Measurements from ENCODE around the gene TMEM100.

TMEM100 gene

GRCh38 chr17:55720919-55721836 lies 1.5 kb downstream of the TMEM100 start:
- Histone ChIP-seq H3K27ac (peak overlapping the region; percentile 52), H3K9ac (ENCODE audit: insufficient read length) (no peak overlapping the region), H3K36me3 (ENCODE audit: insufficient read depth, low read length) (peaks cover 8% of the 10 kb centered on the region; the same call in 1 of the 2 replicates), H3K4me3 (peak overlapping the region; percentile 67), H3K9me3 (ENCODE audit: low read depth, low read length) (no peaks in the 10 kb centered on the region)
- TF ChIP-seq EZH2 (IDR thresholded peaks at IDR 0.05) (no peak), POLR2AphosphoS5 (IDR thresholded peaks at IDR 0.05; ENCODE audit: borderline replicate concordance, low read depth, low read length) (no peak), FOXP2 (optimal IDR thresholded peaks at IDR 0.05; ENCODE audit: control extremely low read depth, extremely low read length, insufficient read depth) (no peak)
- DNase-seq (ENCODE audit: low read depth, low spot score), result no peak

GRCh38 chr17:55717898-55718735 lies 4.5 kb downstream of the TMEM100 start:
- no peak overlapping the region for H3K27ac ChIP-seq
- no peak for DNase-seq (ENCODE audit: low read depth, low spot score)
- no peak for TF ChIP-seq POLR2AphosphoS5 (IDR thresholded peaks at IDR 0.05; ENCODE audit: borderline replicate concordance, low read depth, low read length)
- TF ChIP-seq EZH2 (IDR thresholded peaks at IDR 0.05), result no peak
- TF ChIP-seq FOXP2 (optimal IDR thresholded peaks at IDR 0.05; ENCODE audit: control extremely low read depth, extremely low read length, insufficient read depth), result no peak
- H3K36me3 ChIP-seq (ENCODE audit: insufficient read depth, low read length), result peaks cover 8% of the 10 kb centered on the region; the same call in 1 of the 2 replicates
- H3K9me3 ChIP-seq (ENCODE audit: low read depth, low read length), result no peaks in the 10 kb centered on the region
- no peak overlapping the region for H3K9ac ChIP-seq (ENCODE audit: insufficient read length)
- H3K4me3 ChIP-seq, result no peak overlapping the region

GRCh38 chr17:55717432-55717831 lies 5.2 kb downstream of the TMEM100 start:
- Histone ChIP-seq H3K36me3 (ENCODE audit: insufficient read depth, low read length) (peaks cover 8% of the 10 kb centered on the region; the same call in 1 of the 2 replicates), H3K4me3 (no peak overlapping the region), H3K9ac (ENCODE audit: insufficient read length) (no peak overlapping the region), H3K27ac (no peak overlapping the region), H3K9me3 (ENCODE audit: low read depth, low read length) (no peaks in the 10 kb centered on the region)
- no peak for DNase-seq (ENCODE audit: low read depth, low spot score)
- TF ChIP-seq POLR2AphosphoS5 (IDR thresholded peaks at IDR 0.05; ENCODE audit: borderline replicate concordance, low read depth, low read length) (no peak), EZH2 (IDR thresholded peaks at IDR 0.05) (no peak), FOXP2 (optimal IDR thresholded peaks at IDR 0.05; ENCODE audit: control extremely low read depth, extremely low read length, insufficient read depth) (no peak)

GRCh38 chr17:55710829-55711496 lies 11.7 kb downstream of the TMEM100 start:
- Histone ChIP-seq H3K36me3 (ENCODE audit: insufficient read depth, low read length) (no peaks in the 10 kb centered on the region), H3K4me3 (no peak overlapping the region), H3K9me3 (ENCODE audit: low read depth, low read length) (no peaks in the 10 kb centered on the region), H3K9ac (ENCODE audit: insufficient read length) (no peak overlapping the region), H3K27ac (no peak overlapping the region)
- TF ChIP-seq FOXP2 (optimal IDR thresholded peaks at IDR 0.05; ENCODE audit: control extremely low read depth, extremely low read length, insufficient read depth), result no peak
- no peak for TF ChIP-seq EZH2 (IDR thresholded peaks at IDR 0.05)
- TF ChIP-seq POLR2AphosphoS5 (IDR thresholded peaks at IDR 0.05; ENCODE audit: borderline replicate concordance, low read depth, low read length), result no peak
- no peak for DNase-seq (ENCODE audit: low read depth, low spot score)

GRCh38 chr17:55710410-55710809 lies 12.3 kb downstream of the TMEM100 start:
- no peak for DNase-seq (ENCODE audit: low read depth, low spot score)
- TF ChIP-seq EZH2 (IDR thresholded peaks at IDR 0.05) (no peak), FOXP2 (optimal IDR thresholded peaks at IDR 0.05; ENCODE audit: control extremely low read depth, extremely low read length, insufficient read depth) (no peak), POLR2AphosphoS5 (IDR thresholded peaks at IDR 0.05; ENCODE audit: borderline replicate concordance, low read depth, low read length) (no peak)

GRCh38 chr17:55709984-55710383 lies 12.7 kb downstream of the TMEM100 start:
- Histone ChIP-seq H3K27ac (no peak overlapping the region), H3K9me3 (ENCODE audit: low read depth, low read length) (no peaks in the 10 kb centered on the region), H3K9ac (ENCODE audit: insufficient read length) (no peak overlapping the region), H3K36me3 (ENCODE audit: insufficient read depth, low read length) (no peaks in the 10 kb centered on the region), H3K4me3 (no peak overlapping the region)
- DNase-seq (ENCODE audit: low read depth, low spot score), result no peak
- TF ChIP-seq EZH2 (IDR thresholded peaks at IDR 0.05) (no peak), POLR2AphosphoS5 (IDR thresholded peaks at IDR 0.05; ENCODE audit: borderline replicate concordance, low read depth, low read length) (no peak), FOXP2 (optimal IDR thresholded peaks at IDR 0.05; ENCODE audit: control extremely low read depth, extremely low read length, insufficient read depth) (no peak)

More at GRCh38 chr17:55710410-55710809, 12.3 kb downstream of the TMEM100 start:
- Histone ChIP-seq H3K36me3 (ENCODE audit: insufficient read depth, low read length) (no peaks in the 10 kb centered on the region), H3K9me3 (ENCODE audit: low read depth, low read length) (no peaks in the 10 kb centered on the region), H3K4me3 (no peak overlapping the region), H3K9ac (ENCODE audit: insufficient read length) (no peak overlapping the region), H3K27ac (no peak overlapping the region)

GRCh38 chr17:55709440-55709839 lies 13.2 kb downstream of the TMEM100 start:
- Histone ChIP-seq H3K9ac (ENCODE audit: insufficient read length) (no peak overlapping the region), H3K36me3 (ENCODE audit: insufficient read depth, low read length) (no peaks in the 10 kb centered on the region), H3K9me3 (ENCODE audit: low read depth, low read length) (no peaks in the 10 kb centered on the region), H3K27ac (no peak overlapping the region), H3K4me3 (no peak overlapping the region)
- no peak for TF ChIP-seq EZH2 (IDR thresholded peaks at IDR 0.05)
- no peak for DNase-seq (ENCODE audit: low read depth, low spot score)

Measured in SK-N-MC (cell line).